GM19238 (cell line): ENCODE data around the gene IFNLR1.

ENCODE experiments used
- DNase-seq: peaks from one replicate; pipeline ENCODE4 v3.0.0; 2011; ENCODE audit warnings: low spot score; ENCODE audit not compliant: insufficient read length

The IFNLR1 gene

DNA sequence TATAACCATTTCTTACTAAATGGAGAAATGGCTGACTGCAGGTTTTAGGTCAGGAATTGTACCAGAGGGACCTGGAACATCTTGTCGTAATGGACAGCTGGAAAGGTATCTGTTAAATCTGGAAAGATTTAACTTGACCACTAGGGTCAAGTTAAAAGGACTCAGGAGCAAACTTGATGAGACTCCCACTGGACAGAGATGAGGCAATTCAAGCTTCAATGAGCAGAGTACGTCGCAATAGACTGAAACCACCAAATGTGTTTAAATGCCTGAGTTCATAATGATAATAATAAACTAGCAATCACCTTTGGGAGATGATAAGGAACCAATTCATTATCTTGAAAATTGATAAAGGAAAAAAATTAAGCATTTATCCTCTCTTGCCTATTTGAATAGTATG lies 8.7 kb downstream of the IFNLR1 start:
- no peak for DNase-seq

DNA sequence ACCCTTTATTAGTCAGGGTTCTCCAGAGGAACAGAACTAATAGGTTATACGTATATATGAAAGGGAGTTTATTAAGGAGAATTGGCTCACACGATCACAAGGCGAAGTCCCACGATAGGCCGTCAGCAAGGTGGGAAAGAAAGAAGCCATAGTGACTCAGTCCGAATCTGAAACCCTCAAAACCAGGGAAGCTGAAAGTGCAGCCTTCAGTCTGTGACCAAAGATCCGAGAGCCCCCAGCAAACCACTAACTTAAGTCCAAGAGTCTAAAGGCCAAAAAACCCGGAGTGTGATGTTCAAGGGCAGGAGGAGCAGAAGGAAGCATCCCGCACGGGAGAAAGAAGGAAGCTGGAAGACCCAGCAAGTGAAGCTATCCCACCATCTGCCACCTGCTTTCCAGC lies 9.9 kb downstream of the IFNLR1 start:
- DNase-seq, result no peak

DNA sequence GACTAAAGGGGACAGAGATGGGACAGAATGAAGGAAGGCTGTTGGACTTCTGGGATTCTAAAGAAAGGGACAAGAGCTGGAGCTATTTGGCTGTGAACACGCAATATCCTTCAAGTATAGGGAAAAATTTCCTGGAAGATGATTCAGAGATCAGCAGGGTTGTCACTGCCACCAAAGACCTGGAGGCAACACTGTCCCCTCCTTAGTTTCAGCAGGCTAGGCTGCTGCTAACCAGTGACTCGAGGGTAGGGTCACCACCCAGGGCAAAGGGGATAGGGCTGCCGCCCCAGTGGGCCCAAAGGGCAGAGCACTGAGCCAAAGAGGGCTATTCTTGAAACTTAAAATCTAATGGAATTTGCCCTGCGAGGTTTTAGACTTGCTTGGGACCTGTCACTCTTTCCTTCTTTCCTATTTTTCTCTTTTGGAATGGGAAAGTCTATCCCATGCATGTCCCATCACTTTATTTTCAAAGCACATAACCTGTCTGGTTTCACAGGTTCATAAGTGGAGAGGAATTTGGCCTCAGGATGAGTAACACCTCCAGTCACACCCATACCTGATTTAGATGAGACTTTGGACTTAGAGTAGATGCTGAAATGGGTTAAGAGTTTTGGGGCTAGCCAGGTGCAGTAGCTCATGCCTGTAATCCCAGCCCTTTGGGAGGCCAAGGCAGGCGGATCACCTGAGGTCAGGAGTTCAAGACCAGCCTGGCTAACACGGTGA lies 11.9 kb downstream of the IFNLR1 start:
- no peak for DNase-seq

DNA sequence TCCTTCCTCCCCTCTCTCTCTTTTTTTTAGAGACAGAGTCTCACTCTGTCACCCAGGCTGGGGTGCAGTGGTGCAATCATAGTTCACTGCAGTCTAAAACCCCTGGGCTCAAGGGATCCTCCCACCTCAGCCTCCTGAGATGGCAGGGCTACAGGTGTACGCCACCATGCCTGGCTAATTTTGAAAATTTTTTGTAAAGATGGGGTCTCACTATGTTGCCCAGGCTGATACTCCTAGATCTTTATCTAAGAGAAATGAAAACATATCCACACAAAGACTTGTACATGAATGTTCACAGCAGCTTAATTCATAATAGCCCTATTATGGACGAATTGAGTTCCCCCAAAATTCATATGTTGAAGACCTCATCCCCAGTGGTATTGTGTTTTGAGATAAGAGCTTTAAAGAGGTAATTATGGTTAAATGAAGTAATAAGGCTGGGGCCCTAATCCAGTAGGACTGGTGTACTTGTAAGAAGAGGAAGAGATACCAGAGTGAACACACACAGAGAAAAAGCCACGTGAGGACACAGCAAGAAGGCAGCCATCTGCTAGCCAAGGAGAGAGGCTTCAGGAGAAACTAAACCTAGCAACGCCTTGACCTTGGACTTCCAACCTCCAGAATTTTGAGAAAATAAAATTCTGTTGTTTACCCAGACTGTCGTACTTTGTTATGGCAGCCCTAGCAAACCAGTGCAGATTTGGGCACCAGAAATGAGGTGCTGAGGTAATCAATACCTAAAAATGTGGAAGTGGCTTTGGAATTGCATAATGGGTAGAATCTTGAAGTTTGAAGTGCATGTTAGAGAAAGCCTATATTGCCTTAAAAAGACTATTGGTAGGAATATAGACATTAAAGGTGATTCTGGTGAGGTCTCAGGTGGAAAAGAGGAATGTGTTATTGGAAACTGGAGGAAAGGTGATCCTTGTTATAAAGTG lies 13.2 kb downstream of the IFNLR1 start:
- DNase-seq, result no peak

DNA sequence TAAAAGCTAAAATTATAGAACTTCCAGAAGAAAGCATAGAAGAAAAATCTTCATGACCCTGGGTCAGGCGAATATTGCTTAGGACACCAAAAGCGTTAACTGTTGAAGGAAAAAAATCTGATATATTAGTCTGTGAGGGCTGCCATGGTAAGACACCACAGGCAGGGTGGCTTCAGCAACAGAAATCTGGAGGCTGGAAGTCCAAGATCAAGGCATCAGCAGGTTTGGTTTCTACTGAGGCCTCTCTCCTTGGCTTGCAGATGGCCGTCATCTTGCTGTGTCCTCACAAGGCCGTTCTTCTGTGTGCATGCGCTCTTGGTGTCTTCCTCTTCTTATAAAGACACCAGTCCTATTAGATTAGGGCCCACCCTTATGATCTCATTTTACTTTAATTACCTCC lies 14.5 kb downstream of the IFNLR1 start:
- DNase-seq, result no peak

DNA sequence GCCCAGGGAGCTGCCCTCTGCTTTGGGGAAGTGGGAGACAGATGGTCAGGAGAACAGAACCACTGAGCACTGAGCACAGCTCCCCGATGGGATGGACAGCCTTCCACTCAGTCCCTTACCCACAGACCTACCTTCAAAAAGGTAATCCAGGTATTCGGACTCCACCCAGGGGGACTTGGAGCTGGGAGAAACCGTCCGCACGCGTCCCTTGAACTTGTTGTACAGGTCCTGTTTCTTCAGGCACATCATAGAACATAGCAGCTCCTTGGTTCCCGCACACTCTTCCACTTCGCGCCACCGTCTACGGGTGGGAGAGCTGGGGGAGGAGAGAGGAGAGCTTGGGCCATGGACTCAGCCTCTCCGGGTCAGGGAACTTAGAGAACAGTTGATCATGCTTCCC lies 17.8 kb downstream of the IFNLR1 start:
- DNase-seq, result no peak

DNA sequence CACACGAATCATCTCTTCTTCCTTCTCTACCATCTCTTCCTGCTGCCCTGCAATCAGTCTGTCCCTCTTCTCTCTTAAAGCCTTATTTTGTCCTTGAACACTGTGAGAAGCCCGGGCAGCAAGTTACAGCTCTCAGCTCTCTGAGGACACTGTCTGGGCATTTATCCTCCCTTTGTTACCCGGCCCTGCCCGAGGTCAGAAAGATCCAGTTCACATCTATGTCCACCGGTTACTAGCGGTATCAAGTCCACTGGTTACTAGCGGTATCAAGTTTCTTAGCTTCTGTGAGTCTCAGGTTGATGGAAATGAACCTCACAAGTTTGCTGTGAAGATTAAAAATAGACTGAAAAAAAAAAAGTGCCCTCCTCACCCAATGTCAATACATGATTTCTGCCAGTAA lies 18.8 kb downstream of the IFNLR1 start:
- no peak for DNase-seq

DNA sequence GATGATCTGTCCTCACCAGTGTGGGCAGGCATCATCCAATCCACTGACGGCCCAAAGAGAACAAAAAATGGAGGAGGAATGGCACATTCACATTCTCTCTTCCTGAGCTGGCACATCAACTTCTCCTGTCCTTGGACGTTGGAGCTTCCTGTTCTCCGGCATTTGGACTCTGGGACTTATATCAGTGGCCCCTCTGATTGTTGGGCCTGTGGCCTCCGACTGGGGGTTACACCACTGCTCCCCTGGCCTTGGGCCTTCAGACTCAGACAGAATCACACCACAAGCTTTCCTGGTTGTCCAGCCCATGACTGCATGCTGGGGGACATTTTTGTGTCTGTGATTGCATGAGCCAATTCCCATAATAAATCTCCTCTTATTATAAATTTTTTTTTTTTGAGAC lies 20.1 kb downstream of the IFNLR1 start:
- DNase-seq, result no peak

DNA sequence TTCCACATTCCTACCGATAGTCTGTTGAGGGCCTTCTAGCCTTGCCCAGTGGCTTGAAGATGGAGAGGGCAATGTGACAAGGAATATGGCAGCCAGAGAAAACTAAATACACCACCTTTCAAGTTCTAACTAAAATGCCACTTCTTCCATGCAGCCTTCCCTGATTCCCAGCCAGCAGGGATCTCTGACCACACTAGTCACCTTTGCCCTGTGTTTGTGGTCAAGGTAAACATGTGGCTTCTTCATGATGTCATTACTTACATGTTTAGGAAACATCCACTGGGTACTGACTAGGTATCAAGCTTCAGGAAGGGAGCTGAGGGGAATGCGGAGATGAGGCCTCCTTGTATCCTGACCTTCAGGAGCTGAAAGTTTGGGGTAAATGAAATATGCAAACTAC lies 21.6 kb downstream of the IFNLR1 start:
- no peak for DNase-seq

DNA sequence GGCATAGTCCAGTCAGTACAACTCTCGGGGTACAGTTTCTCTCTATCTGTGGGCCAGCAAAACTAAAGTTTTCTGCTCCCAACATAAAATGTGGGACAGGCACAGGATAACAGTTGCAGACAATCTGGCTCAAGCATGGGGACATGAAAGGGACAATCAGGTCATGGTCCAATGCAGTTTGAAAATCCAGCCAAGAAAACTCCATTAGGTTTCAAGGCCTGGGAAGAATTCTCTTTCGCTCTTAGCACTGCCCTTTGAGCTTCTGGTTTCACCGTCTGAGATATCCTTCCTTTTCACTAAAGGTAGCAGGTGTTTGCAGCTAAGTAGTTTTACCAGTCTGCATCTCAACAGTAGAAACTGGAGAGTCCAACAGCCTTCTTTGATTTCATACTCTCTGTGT lies 23.1 kb downstream of the IFNLR1 start:
- DNase-seq, result no peak

DNA sequence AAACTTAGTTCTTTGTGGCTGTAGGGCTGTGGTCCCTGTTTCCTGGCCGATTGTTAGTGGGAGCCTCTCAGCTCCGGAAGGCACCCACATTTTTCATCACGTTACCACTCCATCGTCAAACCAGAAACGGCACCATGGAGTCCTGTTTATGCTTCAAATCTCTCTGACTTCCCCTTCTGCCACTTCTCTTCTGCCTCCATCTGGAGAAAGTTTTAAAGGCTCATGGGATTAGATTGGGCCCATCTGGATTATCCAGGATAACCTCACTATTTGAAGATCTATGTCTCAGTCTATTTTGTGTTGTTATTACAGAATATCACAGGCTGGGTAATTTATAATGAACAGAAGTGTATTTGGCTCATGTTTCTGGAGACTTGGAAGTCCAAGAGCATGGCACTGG lies 24.9 kb downstream of the IFNLR1 start:
- DNase-seq, result no peak

DNA sequence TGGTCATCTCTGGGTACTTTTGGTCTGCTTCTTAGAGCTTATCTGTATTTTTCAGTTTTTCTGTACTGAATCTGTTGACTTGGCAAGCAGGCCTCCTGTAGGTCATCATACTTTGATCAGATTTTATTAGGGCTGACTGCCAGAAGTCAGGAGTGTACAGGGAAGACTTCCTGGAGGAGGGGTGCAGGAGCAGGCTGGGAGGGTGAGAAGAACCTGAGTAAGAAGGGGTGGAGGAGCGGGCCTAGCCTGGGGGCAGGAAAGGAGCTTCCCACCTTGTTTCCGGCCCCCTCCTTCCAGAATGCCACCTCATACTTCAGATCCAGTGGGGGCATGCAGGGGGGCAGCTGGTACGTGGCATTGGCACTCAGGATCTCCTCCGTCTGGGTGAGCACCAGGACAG lies 25.8 kb downstream of the IFNLR1 start:
- no peak for DNase-seq

DNA sequence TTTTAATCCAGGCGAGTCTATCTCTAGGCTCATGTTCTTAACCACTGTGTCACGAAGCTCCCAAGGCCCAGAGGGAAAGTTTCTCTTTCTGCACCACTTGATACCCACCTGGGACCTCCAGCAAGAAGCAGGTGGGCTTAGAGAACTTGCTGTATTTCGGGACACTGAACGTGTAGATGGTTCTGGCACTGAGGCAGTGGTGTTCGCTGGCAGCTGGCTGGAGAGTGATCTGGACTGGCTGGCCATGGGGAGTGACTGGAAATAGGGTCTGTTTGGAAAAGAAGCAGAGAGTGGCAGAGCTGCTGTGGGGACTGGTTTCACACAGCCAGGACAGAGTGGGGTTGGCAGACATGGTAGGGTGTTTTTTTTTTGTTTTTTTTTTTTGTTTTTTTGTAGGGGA lies 27.7 kb downstream of the IFNLR1 start:
- DNase-seq, result no peak

DNA sequence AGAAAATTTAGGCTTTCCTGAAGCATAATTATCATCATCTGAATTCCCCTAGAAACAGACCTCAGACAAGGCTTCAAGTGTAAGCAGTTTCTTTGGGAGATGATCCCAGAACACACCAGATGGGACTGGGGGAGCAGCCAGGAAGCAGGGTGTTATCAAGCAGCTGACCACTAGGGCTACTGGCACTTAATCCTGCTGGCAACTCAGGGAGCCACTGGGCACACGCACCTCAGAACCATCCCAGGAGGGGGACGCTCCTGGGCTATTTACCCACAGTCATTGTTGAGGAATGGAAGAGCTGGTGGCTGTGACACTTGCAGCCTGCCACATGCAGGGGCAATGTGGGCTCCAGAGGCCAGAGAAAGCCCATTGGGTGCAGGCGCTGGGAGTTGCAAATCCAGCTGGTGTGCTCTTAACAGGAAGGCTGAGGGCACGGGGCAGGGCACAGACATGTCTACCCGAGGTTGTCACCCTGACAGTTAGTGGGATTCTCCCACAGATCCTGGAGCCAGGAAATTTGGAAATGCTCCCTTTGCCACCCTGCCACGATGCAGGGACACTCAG lies 29.1 kb downstream of the IFNLR1 start:
- no peak for DNase-seq

DNA sequence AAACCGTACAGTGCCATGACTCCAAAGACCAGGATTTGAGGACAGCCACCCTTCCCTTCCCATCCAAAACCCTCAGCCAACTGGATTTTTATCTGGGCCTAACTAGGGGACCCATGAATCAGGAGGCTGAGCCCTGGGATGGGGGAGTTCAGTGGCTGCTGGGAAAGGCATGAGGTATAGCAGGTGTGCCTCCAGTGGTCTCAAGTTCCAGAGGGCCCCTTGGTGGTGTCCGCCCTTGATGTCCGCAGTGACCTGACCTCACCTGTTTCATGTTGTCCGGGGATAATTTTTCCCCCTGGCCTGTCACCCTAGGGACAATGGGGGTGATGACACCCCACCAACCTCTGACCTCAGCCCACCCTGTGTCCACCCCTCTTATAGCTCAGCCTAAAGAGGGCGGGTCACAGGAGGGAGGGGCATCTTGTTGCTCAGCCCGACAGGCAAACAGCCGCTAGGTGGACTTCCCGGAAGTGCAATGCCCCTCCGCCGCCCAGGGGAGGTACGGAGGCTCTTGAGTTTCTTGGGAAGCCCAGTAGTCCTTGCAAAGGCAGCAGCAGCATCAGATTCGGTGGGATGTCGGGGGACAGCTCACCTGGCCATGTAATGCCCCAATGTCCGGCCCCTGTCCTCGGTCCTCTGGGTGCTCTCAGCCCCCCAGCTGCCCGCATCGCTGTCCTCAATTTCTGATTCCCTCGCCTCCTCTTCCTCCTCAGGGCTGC lies 30.4 kb downstream of the IFNLR1 start:
- DNase-seq, result no peak

DNA sequence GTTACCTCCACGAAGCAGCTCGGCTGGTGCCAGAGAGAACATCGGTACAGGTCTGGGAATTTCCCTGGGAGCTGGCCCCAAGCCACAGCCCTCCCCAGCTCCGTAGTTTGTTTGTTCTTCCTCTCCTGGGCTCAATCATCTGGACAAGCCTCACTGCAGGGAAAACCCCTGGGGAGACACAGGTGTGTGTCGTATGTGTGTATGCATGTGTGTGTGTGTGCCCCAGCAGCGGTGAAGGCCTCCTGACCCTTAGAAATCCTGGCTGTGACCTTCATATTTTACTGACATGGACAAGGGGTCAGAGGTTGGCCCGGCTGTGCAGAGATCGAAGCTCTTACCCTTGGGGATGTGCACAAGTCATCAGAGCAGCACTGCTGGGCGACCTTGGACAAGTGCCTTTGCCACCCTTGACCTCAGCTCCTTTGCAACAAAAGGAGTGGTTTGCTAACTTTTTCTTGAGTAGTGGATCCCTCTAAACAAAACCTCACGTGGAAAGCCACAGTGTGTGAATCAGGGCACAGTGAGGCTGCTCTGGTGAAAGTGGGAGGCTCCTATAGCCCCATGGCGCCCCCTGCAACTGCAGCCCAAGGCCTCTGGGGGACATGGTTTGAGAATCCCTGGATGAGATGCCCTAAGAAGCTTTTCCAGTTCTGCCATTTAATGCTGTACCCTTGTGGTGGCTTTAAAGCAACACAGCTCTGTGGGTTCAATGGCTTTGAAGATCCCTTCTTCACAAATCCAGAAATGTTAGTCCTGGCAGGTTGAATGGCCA lies 31.9 kb downstream of the IFNLR1 start:
- no peak for DNase-seq

DNA sequence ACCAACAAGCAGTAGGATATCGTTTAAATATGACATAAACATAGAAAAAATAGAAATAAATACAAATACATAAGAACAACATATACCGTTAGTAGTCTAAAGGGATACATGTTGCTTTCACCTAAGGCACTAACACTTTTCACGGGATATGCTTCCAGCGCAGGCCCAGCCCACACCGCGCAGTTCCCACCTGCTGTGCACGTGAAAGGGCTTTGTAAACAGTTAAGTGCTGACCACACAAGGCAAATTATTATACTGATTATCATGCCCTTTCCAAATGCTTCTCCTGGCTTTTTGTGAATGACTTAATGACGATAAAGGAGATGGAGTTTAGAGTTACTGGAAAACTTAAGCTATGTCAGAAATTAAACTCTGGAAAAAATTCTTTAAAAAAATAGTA lies 32.9 kb downstream of the IFNLR1 start:
- DNase-seq, result no peak

DNA sequence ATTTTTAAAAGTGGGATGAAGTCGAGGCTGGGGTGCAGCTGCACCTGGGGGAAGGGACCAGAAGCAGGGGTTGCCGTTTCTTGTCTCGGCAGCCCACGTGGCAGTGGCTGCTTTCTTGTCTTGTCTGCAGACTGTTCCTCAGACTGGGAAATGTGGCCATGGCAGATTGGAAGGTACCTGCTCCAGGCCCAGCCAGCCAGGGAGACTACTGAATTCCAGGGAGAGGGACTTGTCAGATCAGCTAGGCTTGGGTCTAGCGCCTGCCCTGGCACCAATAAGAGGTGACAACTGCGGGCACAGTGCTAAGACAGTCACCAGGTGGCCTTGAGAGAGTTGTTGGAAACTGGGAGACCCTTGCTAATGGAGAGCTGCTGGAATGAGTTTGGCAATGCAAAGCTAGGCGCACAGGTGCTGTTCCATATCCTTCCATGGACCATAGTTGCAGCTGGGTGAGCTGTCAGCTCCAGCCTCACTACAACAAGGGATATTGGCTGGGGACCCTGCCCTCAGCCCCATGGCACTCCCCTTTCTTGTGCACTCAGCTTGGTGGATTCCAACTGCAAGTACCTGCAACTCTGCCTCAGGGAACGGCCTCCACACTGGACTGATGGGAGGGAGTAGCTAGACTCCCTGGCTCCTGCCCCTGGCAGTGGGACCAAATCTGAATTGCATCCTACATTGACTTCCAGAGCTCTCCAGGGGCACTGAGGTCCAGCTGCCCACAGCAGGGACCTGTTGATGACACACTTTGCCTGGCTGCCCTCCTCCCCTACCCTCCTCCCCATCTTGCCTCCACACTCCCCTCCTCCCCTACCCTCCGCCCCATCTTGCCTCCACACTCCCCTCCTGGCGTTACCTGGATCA lies 34.2 kb downstream of the IFNLR1 start:
- no peak for DNase-seq

DNA sequence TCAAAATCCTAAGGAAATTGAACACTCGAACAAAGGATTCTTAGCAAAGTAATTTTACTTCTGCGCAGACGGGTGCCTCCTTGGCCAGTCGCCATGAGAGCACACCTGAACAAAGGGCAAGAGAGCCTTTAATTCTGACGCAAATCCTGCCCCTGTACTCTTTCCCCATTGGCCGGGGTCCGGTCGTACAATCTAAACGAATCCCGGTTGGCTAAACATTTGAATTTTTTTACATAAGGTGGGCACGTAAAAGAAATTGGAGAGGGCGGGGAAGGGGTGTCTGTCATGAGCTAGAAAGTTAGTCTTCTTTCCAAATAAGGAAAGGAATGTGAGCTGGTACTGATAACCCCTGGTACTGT lies 35.9 kb downstream of the IFNLR1 start:
- DNase-seq, result no peak
